Type B pancreatic cell (in vitro differentiated cells): Measurements from ENCODE around the gene PHLPP2. TPM values are rescaled to one million over a fixed set of nuclear protein-coding genes. Genes with fewer than 3 reads are reported as not detected.
"Not testable (repeated sequence)": the region's sequence is repeated elsewhere in the genome, so short reads cannot be mapped to it uniquely, and the experiment has no call there.

Experiments used
- DNase-seq: peaks from one replicate; pipeline ENCODE4 v3.0.0; 2021; ENCODE audit warnings: mixed read lengths; ENCODE audit not compliant: unreplicated experiment; ENCODE audit errors: extremely low spot score
- H3K27ac Mint-ChIP-seq: 2 replicates; pipeline ENCODE4 v1.8.0; 2021; ENCODE audit warnings: mild to moderate bottlenecking, mixed read lengths
- H3K27me3 Mint-ChIP-seq: 2 replicates; pipeline ENCODE4 v1.8.0; 2021; ENCODE audit warnings: mixed read lengths
- H3K36me3 Mint-ChIP-seq: 2 replicates; pipeline ENCODE4 v1.8.0; 2021; ENCODE audit warnings: mixed read lengths
- H3K4me1 Mint-ChIP-seq: one replicate; pipeline ENCODE4 v1.8.0; 2021; ENCODE audit warnings: mixed read lengths; ENCODE audit not compliant: unreplicated experiment
- H3K4me3 Mint-ChIP-seq: 2 replicates; pipeline ENCODE4 v1.8.0; 2021; ENCODE audit warnings: mild to moderate bottlenecking, mixed read lengths
- H3K9me3 Mint-ChIP-seq: 2 replicates; pipeline ENCODE4 v1.8.0; 2021; ENCODE audit warnings: mixed read lengths
- CTCF ChIP-seq: fragments of 200-600 bp; sonication (generic); conservative IDR thresholded peaks from 2 replicates; pipeline ENCODE4 v1.5.0; 2021; ENCODE audit warnings: antibody characterized with exemption, mild to moderate bottlenecking
- total RNA-seq: library from RNA; stranded (reverse); gene quantifications from 2 replicates; pipeline ENCODE4 v1.2.1, GENCODE V29; 2021; ENCODE audit warnings: low replicate concordance

The PHLPP2 gene
- total RNA-seq, 1 donor from 2014 or later, result 12.0 TPM

GRCh38 chr16:71609066-71609465, 115.4 kb downstream of the PHLPP2 start:
- no peak overlapping the region for H3K4me3 Mint-ChIP-seq
- H3K9me3 Mint-ChIP-seq, result no peaks in the 10 kb centered on the region
- H3K4me1 Mint-ChIP-seq, result no peaks in the 10 kb centered on the region
- peak overlapping the region; percentile 53 for H3K27ac Mint-ChIP-seq
- H3K27me3 Mint-ChIP-seq, result peaks cover 12% of the 10 kb centered on the region
- no peaks in the 10 kb centered on the region for H3K36me3 Mint-ChIP-seq
- no peak for DNase-seq
- no peak for TF ChIP-seq CTCF

DNA sequence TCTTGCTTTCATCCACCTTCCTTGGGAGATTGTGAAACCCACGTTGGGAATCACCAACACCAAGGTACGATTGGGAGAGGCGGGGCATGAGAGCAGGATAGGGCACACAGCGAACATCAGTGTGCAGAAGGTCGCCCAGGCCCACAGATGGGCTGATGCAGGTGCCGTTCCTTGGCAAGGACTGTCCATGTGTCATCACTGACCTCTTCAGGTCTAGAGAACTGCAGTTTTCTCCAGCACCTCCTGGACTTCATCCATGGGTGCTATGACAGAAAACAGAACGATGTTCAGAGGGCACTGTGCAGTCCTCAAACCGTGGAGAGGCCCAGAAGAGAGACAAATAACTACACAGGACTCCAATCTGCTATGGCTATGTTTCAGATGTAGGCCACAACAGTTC, 123.7 kb downstream of the PHLPP2 start:
- H3K27me3 Mint-ChIP-seq, result peaks cover 27% of the 10 kb centered on the region
- no peaks in the 10 kb centered on the region for H3K4me1 Mint-ChIP-seq
- no peaks in the 10 kb centered on the region for H3K9me3 Mint-ChIP-seq
- DNase-seq, result no peak
- H3K27ac Mint-ChIP-seq, result no peak overlapping the region
- no peak overlapping the region for H3K4me3 Mint-ChIP-seq
- TF ChIP-seq CTCF, result no peak
- H3K36me3 Mint-ChIP-seq, result no peaks in the 10 kb centered on the region

- H3K27me3 Mint-ChIP-seq, result peaks cover 33% of the 10 kb centered on the region
- H3K4me1 Mint-ChIP-seq, H3K4me3 Mint-ChIP-seq, H3K27ac Mint-ChIP-seq, H3K36me3 Mint-ChIP-seq, H3K9me3 Mint-ChIP-seq, DNase-seq: not testable (repeated sequence)
Measured at GRCh38 chr16:71598426-71598825, 126.1 kb downstream of the PHLPP2 start.

GRCh38 chr16:71595340-71595826, 129.1 kb downstream of the PHLPP2 start:
- H3K27ac Mint-ChIP-seq, H3K36me3 Mint-ChIP-seq, DNase-seq, H3K9me3 Mint-ChIP-seq, H3K4me3 Mint-ChIP-seq, H3K4me1 Mint-ChIP-seq: not testable (repeated sequence)
- H3K27me3 Mint-ChIP-seq, result peaks cover 43% of the 10 kb centered on the region

Other genes with a start within 250 kb of the PHLPP2 start
- 6.0 and 7.6 TPM in 2 replicates for gene ZNF19, start 235.4 kb downstream of the PHLPP2 start, total RNA-seq
- gene CHST4, start 198.3 kb downstream of the PHLPP2 start, total RNA-seq, result 0.33 TPM in 1 of 2 replicates, not detected in the other
- gene TAT, start 147.6 kb downstream of the PHLPP2 start, total RNA-seq, result 0.14 TPM in 1 of 2 replicates, not detected in the other
- 17.0 and 38.8 TPM in 2 replicates for gene MARVELD3, start 98.5 kb downstream of the PHLPP2 start, total RNA-seq
- 90.5 and 115 TPM in 2 replicates for gene AP1G1, start 84.1 kb upstream of the PHLPP2 start, total RNA-seq
- gene ATXN1L, start 121.3 kb upstream of the PHLPP2 start, total RNA-seq, result 27.8 and 29.0 TPM in 2 replicates
- gene ZNF821, start 159.5 kb upstream of the PHLPP2 start, total RNA-seq, result 12.8 and 18.5 TPM in 2 replicates
- 232 and 233 TPM in 2 replicates for gene IST1, start 170.8 kb upstream of the PHLPP2 start, total RNA-seq